ENCODE data around the gene OTOP2. TPM values are rescaled to one million over a fixed set of nuclear protein-coding genes. Genes with fewer than 3 reads are reported as not detected.

The OTOP2 gene
- polyA plus RNA-seq, 3 donors: 0.05 TPM; not detected in 2

- Histone ChIP-seq H3K4me2 (replicated peaks; ENCODE audit: extremely low read depth, low read length, poor library complexity, severe bottlenecking) (no peak overlapping the region), H3K9me3 (replicated peaks in 1 of 2; ENCODE audit: control insufficient read depth in 1 of 2, insufficient read depth in 1 of 2, low read length in 2 of 2) (peaks cover 0 to 15% of the 10 kb centered on the region in 2 donors), H3K27ac (ENCODE audit: low read depth in 1 of 2, low read length in 2 of 2) (no peak overlapping the region), H3K36me3 (replicated peaks in 1 of 2; ENCODE audit: control insufficient read depth in 1 of 2, insufficient read depth in 2 of 2, low read length in 2 of 2) (no peaks in the 10 kb centered on the region), H3K9ac (ENCODE audit: insufficient read depth, low read length, poor library complexity, severe bottlenecking) (no peak overlapping the region), H2AFZ (ENCODE audit: insufficient read depth, low read depth, low read length, poor library complexity, severe bottlenecking) (no peak overlapping the region), H3K4me1 (ENCODE audit: control insufficient read depth in 1 of 2, insufficient read depth in 2 of 2, low read length in 2 of 2) (no peaks in the 10 kb centered on the region), H3K4me3 (replicated peaks in 1 of 3; ENCODE audit: low read depth in 2 of 3, low read length in 3 of 3) (no peak overlapping the region), H3K79me2 (ENCODE audit: insufficient read depth, low read length) (no peaks in the 10 kb centered on the region), H3K27me3 (ENCODE audit: control insufficient read depth in 2 of 2, insufficient read depth in 2 of 2, low read length in 2 of 2) (peaks cover 42 to 71% of the 10 kb centered on the region in 2 donors), H4K20me1 (ENCODE audit: insufficient read depth, low read length) (no peaks in the 10 kb centered on the region)
- TF ChIP-seq CTCF (IDR thresholded peaks at IDR 0.05): no peak
- Mint-ChIP-seq H3K4me3 (peak overlapping the region in 1 of 2 donors; percentile 78), H3K36me3 (no peaks in the 10 kb centered on the region), H3K9me3 (peaks cover 0 to 9% (median 2%) of the 10 kb centered on the region in 7 donors), H3K4me1 (no peaks in the 10 kb centered on the region), H3K27me3 (ENCODE audit: low read depth in 3 of 3) (peaks cover 60 to 89% (median 83%) of the 10 kb centered on the region in 3 donors), H3K27ac (no peak overlapping the region)
- intact Hi-C loops (cut with micrococcal nuclease): no loop called here
- no peak for DNase-seq
- 29% methylated on average over 5 of the region's 11 CpGs for WGBS (ENCODE audit: insufficient coverage)
These were observed 13.3 kb downstream of the OTOP2 start for GRCh38 chr17:74937064-74938051.

- 86% methylated on average over 8 of the region's 8 CpGs for WGBS (ENCODE audit: insufficient coverage)
- Histone ChIP-seq H2AFZ (ENCODE audit: insufficient read depth, low read depth, low read length, poor library complexity, severe bottlenecking) (no peak overlapping the region), H3K79me2 (ENCODE audit: insufficient read depth, low read length) (no peaks in the 10 kb centered on the region), H4K20me1 (ENCODE audit: insufficient read depth, low read length) (no peaks in the 10 kb centered on the region), H3K4me1 (ENCODE audit: control insufficient read depth in 1 of 2, insufficient read depth in 2 of 2, low read length in 2 of 2) (no peaks in the 10 kb centered on the region), H3K4me2 (replicated peaks; ENCODE audit: extremely low read depth, low read length, poor library complexity, severe bottlenecking) (no peak overlapping the region), H3K27ac (ENCODE audit: low read depth in 1 of 2, low read length in 2 of 2) (no peak overlapping the region), H3K36me3 (replicated peaks in 1 of 2; ENCODE audit: control insufficient read depth in 1 of 2, insufficient read depth in 2 of 2, low read length in 2 of 2) (no peaks in the 10 kb centered on the region), H3K27me3 (ENCODE audit: control insufficient read depth in 2 of 2, insufficient read depth in 2 of 2, low read length in 2 of 2) (peaks cover 39 to 61% of the 10 kb centered on the region in 2 donors), H3K4me3 (replicated peaks in 1 of 3; ENCODE audit: low read depth in 2 of 3, low read length in 3 of 3) (no peak overlapping the region), H3K9ac (ENCODE audit: insufficient read depth, low read length, poor library complexity, severe bottlenecking) (no peak overlapping the region), H3K9me3 (replicated peaks in 1 of 2; ENCODE audit: control insufficient read depth in 1 of 2, insufficient read depth in 1 of 2, low read length in 2 of 2) (peaks cover 0 to 15% of the 10 kb centered on the region in 2 donors)
- intact Hi-C loops (cut with micrococcal nuclease): no loop called here
- Mint-ChIP-seq H3K36me3 (no peaks in the 10 kb centered on the region), H3K27me3 (ENCODE audit: low read depth in 3 of 3) (peaks cover 57 to 87% (median 74%) of the 10 kb centered on the region in 3 donors), H3K27ac (no peak overlapping the region), H3K4me1 (no peaks in the 10 kb centered on the region), H3K9me3 (peaks cover 0 to 9% (median 2%) of the 10 kb centered on the region in 7 donors), H3K4me3 (peak overlapping the region in 1 of 2 donors; percentile 71)
- DNase-seq: no peak
- no peak for TF ChIP-seq CTCF (IDR thresholded peaks at IDR 0.05)
These were observed 14.3 kb downstream of the OTOP2 start for GRCh38 chr17:74938194-74938950.
